CD4-positive, CD25-positive, alpha-beta regulatory T cell (primary cell): ENCODE results near the gene NPTX1. TPM values are rescaled to one million over a fixed set of nuclear protein-coding genes. Genes with fewer than 3 reads are reported as not detected.

Source experiments
- ATAC-seq, 2 donors: fragments of 150-1000 bp; cut with Tn5 transposase; one replicate each; pipeline ENCODE4 v1.10.0; 2021; ENCODE audit warnings: low read depth in 2 of 2, moderate number of reproducible peaks in 2 of 2, moderate library complexity in 1 of 2
- DNase-seq, 3 donors: peaks; one replicate each; pipeline versions ENCODE4 v3.0.0 to v3.0.0-alpha.2; 2012 to 2022; ENCODE audit warnings: mixed read lengths in 1 of 3
- H3K27ac ChIP-seq: one replicate; pipeline ENCODE4 v1.7.0; 2013; ENCODE audit warnings: mild to moderate bottlenecking, low read length; ENCODE audit not compliant: insufficient read depth, poor library complexity, severe bottlenecking
- H3K27me3 ChIP-seq: one replicate; pipeline ENCODE4 v1.7.0; 2013; ENCODE audit warnings: low read length; ENCODE audit not compliant: control insufficient read depth, insufficient read depth
- H3K36me3 ChIP-seq: one replicate; pipeline ENCODE4 v1.7.0; 2013; ENCODE audit warnings: mild to moderate bottlenecking, low read length, moderate library complexity; ENCODE audit not compliant: control insufficient read depth, insufficient read depth
- H3K4me1 ChIP-seq: 2 replicates; pipeline ENCODE4 v1.7.0; 2013; ENCODE audit warnings: mild to moderate bottlenecking, low read length; ENCODE audit not compliant: insufficient read depth, control insufficient read depth, poor library complexity, severe bottlenecking
- H3K4me3 ChIP-seq: one replicate; pipeline ENCODE4 v1.7.0; 2013; ENCODE audit warnings: low read depth, mild to moderate bottlenecking, low read length, moderate library complexity
- H3K9me3 ChIP-seq, 2 experiments: 1 replicate in 1 of 2; 2 replicates in 1 of 2; pipeline ENCODE4 v1.7.0; 2013; ENCODE audit warnings: low read length in 2 of 2, mild to moderate bottlenecking in 1 of 2, moderate library complexity in 1 of 2; ENCODE audit not compliant: control insufficient read depth in 2 of 2
- H3K27ac Mint-ChIP-seq, 3 donors: one replicate each; pipeline ENCODE4 v1.8.0; 2020 to 2022; ENCODE audit warnings: mild to moderate bottlenecking in 3 of 3, mixed read lengths in 3 of 3, moderate library complexity in 2 of 3
- H3K27me3 Mint-ChIP-seq: one replicate; pipeline ENCODE4 v1.8.0; 2022; ENCODE audit warnings: mild to moderate bottlenecking, mixed read lengths
- H3K36me3 Mint-ChIP-seq: one replicate; pipeline ENCODE4 v1.8.0; 2020; ENCODE audit warnings: mixed read lengths
- H3K4me1 Mint-ChIP-seq, 4 donors: one replicate each; pipeline ENCODE4 v1.8.0; 2020 to 2022; ENCODE audit warnings: mixed read lengths in 4 of 4, mild to moderate bottlenecking in 1 of 4
- H3K4me3 Mint-ChIP-seq, 4 donors: one replicate each; pipeline ENCODE4 v1.8.0; 2020 to 2022; ENCODE audit warnings: mild to moderate bottlenecking in 4 of 4, mixed read lengths in 4 of 4, moderate library complexity in 3 of 4
- H3K9me3 Mint-ChIP-seq, 7 donors: one replicate each; pipeline ENCODE4 v1.8.0; 2020 to 2022; ENCODE audit warnings: mixed read lengths in 7 of 7, mild to moderate bottlenecking in 3 of 7, moderate library complexity in 2 of 7
- polyA plus RNA-seq, 4 donors: library from polyadenylated mRNA; unstranded; fragments of 300-500 nt; fragmentation: Illumina TruSeq; gene quantifications; one replicate each; pipeline ENCODE4 v1.2.3, GENCODE V29; 2021
- total RNA-seq: library from RNA; stranded (reverse); gene quantifications from one replicate; pipeline ENCODE4 v1.2.3, GENCODE V29; 2022

Gene NPTX1
- total and polyA plus RNA-seq, 5 donors from 2014 or later = 0.07 to 0.22 TPM; not detected in 3

- H3K4me3 Mint-ChIP-seq = no peak overlapping the region
These were observed 41.2 kb upstream of the NPTX1 start for GRCh38 chr17:80517641-80518040.

GRCh38 chr17:80516171-80516932 lies 39.9 kb upstream of the NPTX1 start:
- H3K9me3 ChIP-seq = no peaks in the 10 kb centered on the region
- no peak overlapping the region for H3K27ac ChIP-seq
- Mint-ChIP-seq H3K4me1 (no peaks in the 10 kb centered on the region), H3K4me3 (no peak overlapping the region), H3K36me3 (no peaks in the 10 kb centered on the region), H3K27ac (no peak overlapping the region), H3K9me3 (no peaks in the 10 kb centered on the region), H3K27me3 (peaks cover 9% of the 10 kb centered on the region)
- DNase-seq = no peak
- H3K27me3 ChIP-seq = no peaks in the 10 kb centered on the region
- no peak for ATAC-seq
- no peak overlapping the region for H3K4me3 ChIP-seq
- H3K4me1 ChIP-seq = no peaks in the 10 kb centered on the region
- no peaks in the 10 kb centered on the region for H3K36me3 ChIP-seq

More at GRCh38 chr17:80517641-80518040, 41.2 kb upstream of the NPTX1 start:
- Mint-ChIP-seq H3K27me3 (peaks cover 12% of the 10 kb centered on the region), H3K4me1 (no peaks in the 10 kb centered on the region), H3K9me3 (peaks cover 0 to 1% (median 0%) of the 10 kb centered on the region in 7 donors), H3K36me3 (no peaks in the 10 kb centered on the region), H3K27ac (no peak overlapping the region)
- DNase-seq = no peak
- H3K27ac ChIP-seq = no peak overlapping the region
- no peak for ATAC-seq
- H3K9me3 ChIP-seq = no peaks in the 10 kb centered on the region
- no peaks in the 10 kb centered on the region for H3K4me1 ChIP-seq
- no peaks in the 10 kb centered on the region for H3K27me3 ChIP-seq
- H3K36me3 ChIP-seq = no peaks in the 10 kb centered on the region
- no peak overlapping the region for H3K4me3 ChIP-seq

GRCh38 chr17:80513892-80514291 lies 37.5 kb upstream of the NPTX1 start:
- H3K4me3 Mint-ChIP-seq = no peak overlapping the region
- ATAC-seq (no peak), DNase-seq (no peak)
- Histone ChIP-seq H3K4me3 (no peak overlapping the region), H3K4me1 (no peaks in the 10 kb centered on the region), H3K27me3 (no peaks in the 10 kb centered on the region), H3K36me3 (no peaks in the 10 kb centered on the region), H3K9me3 (no peaks in the 10 kb centered on the region), H3K27ac (no peak overlapping the region)
- H3K27me3 Mint-ChIP-seq = peaks cover 11% of the 10 kb centered on the region
- H3K27ac Mint-ChIP-seq = no peak overlapping the region
- H3K36me3 Mint-ChIP-seq = no peaks in the 10 kb centered on the region
- H3K4me1 Mint-ChIP-seq = no peaks in the 10 kb centered on the region
- H3K9me3 Mint-ChIP-seq = no peaks in the 10 kb centered on the region

- ATAC-seq (no peak), DNase-seq (no peak)
- H3K9me3 ChIP-seq = no peaks in the 10 kb centered on the region
- Mint-ChIP-seq H3K9me3 (no peaks in the 10 kb centered on the region), H3K4me1 (no peaks in the 10 kb centered on the region), H3K4me3 (no peak overlapping the region), H3K36me3 (no peaks in the 10 kb centered on the region), H3K27ac (no peak overlapping the region), H3K27me3 (peaks cover 13% of the 10 kb centered on the region)
- H3K27ac ChIP-seq = no peak overlapping the region
- H3K36me3 ChIP-seq = no peaks in the 10 kb centered on the region
- H3K4me1 ChIP-seq = no peaks in the 10 kb centered on the region
- H3K4me3 ChIP-seq = no peak overlapping the region
- no peaks in the 10 kb centered on the region for H3K27me3 ChIP-seq
These were observed 36.8 kb upstream of the NPTX1 start for GRCh38 chr17:80513201-80513600.

- Mint-ChIP-seq H3K36me3 (no peaks in the 10 kb centered on the region), H3K4me1 (no peaks in the 10 kb centered on the region), H3K27me3 (peaks cover 5% of the 10 kb centered on the region), H3K9me3 (no peaks in the 10 kb centered on the region), H3K4me3 (no peak overlapping the region), H3K27ac (no peak overlapping the region)
- Histone ChIP-seq H3K9me3 (no peaks in the 10 kb centered on the region), H3K4me3 (no peak overlapping the region), H3K36me3 (no peaks in the 10 kb centered on the region), H3K27me3 (no peaks in the 10 kb centered on the region), H3K4me1 (no peaks in the 10 kb centered on the region), H3K27ac (no peak overlapping the region)
- ATAC-seq (no peak), DNase-seq (no peak)
These were observed 35.8 kb upstream of the NPTX1 start for GRCh38 chr17:80512233-80512632.

- Mint-ChIP-seq H3K4me3 (no peak overlapping the region), H3K36me3 (no peaks in the 10 kb centered on the region), H3K4me1 (no peaks in the 10 kb centered on the region), H3K9me3 (no peaks in the 10 kb centered on the region), H3K27me3 (peaks cover 11% of the 10 kb centered on the region), H3K27ac (no peak overlapping the region)
- H3K9me3 ChIP-seq = no peaks in the 10 kb centered on the region
- H3K36me3 ChIP-seq = no peaks in the 10 kb centered on the region
- H3K4me1 ChIP-seq = no peaks in the 10 kb centered on the region
- H3K27ac ChIP-seq = no peak overlapping the region
- no peaks in the 10 kb centered on the region for H3K27me3 ChIP-seq
- DNase-seq = no peak
- ATAC-seq = no peak
- no peak overlapping the region for H3K4me3 ChIP-seq
These were observed 35.1 kb upstream of the NPTX1 start for GRCh38 chr17:80511222-80512180.

GRCh38 chr17:80510772-80511171 lies 34.4 kb upstream of the NPTX1 start:
- Histone ChIP-seq H3K36me3 (no peaks in the 10 kb centered on the region), H3K27ac (no peak overlapping the region), H3K9me3 (no peaks in the 10 kb centered on the region), H3K4me3 (no peak overlapping the region), H3K27me3 (no peaks in the 10 kb centered on the region), H3K4me1 (no peaks in the 10 kb centered on the region)
- Mint-ChIP-seq H3K36me3 (no peaks in the 10 kb centered on the region), H3K4me3 (no peak overlapping the region), H3K9me3 (no peaks in the 10 kb centered on the region), H3K27ac (no peak overlapping the region), H3K4me1 (no peaks in the 10 kb centered on the region), H3K27me3 (peaks cover 12% of the 10 kb centered on the region)
- no peak for DNase-seq
- no peak for ATAC-seq
